Measurements from ENCODE around the gene RNF208. TPM values are rescaled to one million over a fixed set of nuclear protein-coding genes. Genes with fewer than 3 reads are reported as not detected.
A peak's percentile ranks its signal among the peaks of the same experiment; 100 is the strongest.

The RNF208 gene
- total RNA-seq, 4 donors from 2014 or later: 2.8 to 7.5 (median 5.2) TPM

DNA sequence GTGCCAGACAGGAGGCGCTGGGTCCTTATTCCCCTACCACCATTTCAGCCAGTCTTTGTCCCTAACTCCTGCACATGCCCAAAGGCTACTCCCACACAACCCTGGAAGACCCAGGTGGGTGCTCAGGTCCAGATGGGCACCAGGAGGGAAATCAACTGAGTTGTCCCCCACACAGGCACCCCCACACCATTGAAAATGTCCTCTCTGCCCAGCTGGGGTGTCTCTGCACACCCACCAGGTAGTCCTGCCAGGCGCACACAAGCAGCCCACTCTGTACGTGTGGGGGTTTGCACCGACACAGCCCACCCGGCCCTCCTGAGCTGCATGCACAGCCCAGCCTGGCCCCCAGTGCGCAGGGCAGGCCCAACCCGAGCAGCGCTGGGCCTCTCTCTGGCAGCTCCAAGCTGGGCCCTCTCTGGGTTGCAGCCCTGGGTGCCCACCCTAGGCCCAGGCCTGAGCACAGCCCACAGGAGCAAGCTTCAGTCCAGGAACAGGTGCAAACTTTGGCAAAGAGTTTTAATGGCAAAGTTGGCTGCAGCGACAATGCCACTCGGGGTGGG is 2.2 kb downstream of the RNF208 start:
- H3K27me3 ChIP-seq: no peaks in the 10 kb centered on the region
- TF ChIP-seq POLR2AphosphoS5 (IDR thresholded peaks at IDR 0.05) (no peak), EP300 (IDR thresholded peaks at IDR 0.05) (no peak), CTCF (IDR thresholded peaks at IDR 0.05) (no peak), POLR2A (IDR thresholded peaks at IDR 0.05) (no peak)
- H3K36me3 ChIP-seq: peaks cover 4% of the 10 kb centered on the region
- WGBS: 94% methylated on average over 3 of the region's 10 CpGs
- H3K4me1 ChIP-seq: peaks cover 53% of the 10 kb centered on the region
- no peak overlapping the region for H3K4me3 ChIP-seq
- DNase-seq (ENCODE audit: low spot score in 2 of 2): no peak
- H3K27ac ChIP-seq: no peak overlapping the region
- no peaks in the 10 kb centered on the region for H3K9me3 ChIP-seq

DNA sequence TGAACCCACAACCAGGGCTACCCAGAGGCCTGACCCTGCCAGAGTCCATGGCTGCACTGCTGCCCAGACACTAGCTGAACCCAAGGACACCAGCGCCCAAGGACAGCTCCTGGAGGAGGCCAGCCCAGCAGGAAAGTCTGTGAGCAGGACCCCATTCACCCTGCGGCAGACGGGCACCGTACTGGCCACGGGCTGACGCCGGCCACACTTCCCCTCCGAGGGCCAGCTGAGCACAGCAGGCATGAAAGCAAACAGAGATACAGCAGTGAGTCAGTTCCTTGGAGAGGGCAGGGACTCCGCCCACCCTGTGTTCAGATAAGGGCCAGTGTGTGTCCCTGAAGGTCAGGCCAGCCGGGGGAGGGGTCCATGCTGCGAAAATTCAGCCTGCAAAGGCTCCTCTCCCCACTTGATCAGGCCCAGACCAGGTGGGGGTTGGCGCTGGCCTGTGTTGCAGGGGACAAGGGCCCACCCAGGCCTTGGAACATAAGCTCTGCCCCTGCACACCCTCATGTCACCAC is 3.2 kb downstream of the RNF208 start:
- WGBS: 93% methylated on average over 4 of the region's 12 CpGs
- Histone ChIP-seq H3K36me3 (peaks cover 10% of the 10 kb centered on the region), H3K27ac (peak overlapping the region; percentile 80), H3K27me3 (no peaks in the 10 kb centered on the region), H3K4me3 (peak overlapping the region; percentile 40), H3K4me1 (peaks cover 43% of the 10 kb centered on the region), H3K9me3 (no peaks in the 10 kb centered on the region)
- DNase-seq (ENCODE audit: low spot score in 2 of 2): no peak
- TF ChIP-seq CTCF (IDR thresholded peaks at IDR 0.05) (no peak), POLR2A (IDR thresholded peaks at IDR 0.05) (no peak)

- H3K27ac ChIP-seq: peak overlapping the region; percentile 80
- 81% methylated on average over 17 of the region's 30 CpGs for WGBS
- peak overlapping the region; percentile 40 for H3K4me3 ChIP-seq
- H3K36me3 ChIP-seq: peaks cover 10% of the 10 kb centered on the region
- H3K4me1 ChIP-seq: peaks cover 42% of the 10 kb centered on the region
- no peaks in the 10 kb centered on the region for H3K9me3 ChIP-seq
- H3K27me3 ChIP-seq: no peaks in the 10 kb centered on the region
- no peak for DNase-seq (ENCODE audit: low spot score in 2 of 2)
- TF ChIP-seq POLR2A (IDR thresholded peaks at IDR 0.05): no peak
- no peak for TF ChIP-seq EP300 (IDR thresholded peaks at IDR 0.05)
- no peak for TF ChIP-seq CTCF (IDR thresholded peaks at IDR 0.05)
- no peak for TF ChIP-seq POLR2AphosphoS5 (IDR thresholded peaks at IDR 0.05)
Measured at GRCh38 chr9:137218212-137218753, 3.8 kb downstream of the RNF208 start.

DNA sequence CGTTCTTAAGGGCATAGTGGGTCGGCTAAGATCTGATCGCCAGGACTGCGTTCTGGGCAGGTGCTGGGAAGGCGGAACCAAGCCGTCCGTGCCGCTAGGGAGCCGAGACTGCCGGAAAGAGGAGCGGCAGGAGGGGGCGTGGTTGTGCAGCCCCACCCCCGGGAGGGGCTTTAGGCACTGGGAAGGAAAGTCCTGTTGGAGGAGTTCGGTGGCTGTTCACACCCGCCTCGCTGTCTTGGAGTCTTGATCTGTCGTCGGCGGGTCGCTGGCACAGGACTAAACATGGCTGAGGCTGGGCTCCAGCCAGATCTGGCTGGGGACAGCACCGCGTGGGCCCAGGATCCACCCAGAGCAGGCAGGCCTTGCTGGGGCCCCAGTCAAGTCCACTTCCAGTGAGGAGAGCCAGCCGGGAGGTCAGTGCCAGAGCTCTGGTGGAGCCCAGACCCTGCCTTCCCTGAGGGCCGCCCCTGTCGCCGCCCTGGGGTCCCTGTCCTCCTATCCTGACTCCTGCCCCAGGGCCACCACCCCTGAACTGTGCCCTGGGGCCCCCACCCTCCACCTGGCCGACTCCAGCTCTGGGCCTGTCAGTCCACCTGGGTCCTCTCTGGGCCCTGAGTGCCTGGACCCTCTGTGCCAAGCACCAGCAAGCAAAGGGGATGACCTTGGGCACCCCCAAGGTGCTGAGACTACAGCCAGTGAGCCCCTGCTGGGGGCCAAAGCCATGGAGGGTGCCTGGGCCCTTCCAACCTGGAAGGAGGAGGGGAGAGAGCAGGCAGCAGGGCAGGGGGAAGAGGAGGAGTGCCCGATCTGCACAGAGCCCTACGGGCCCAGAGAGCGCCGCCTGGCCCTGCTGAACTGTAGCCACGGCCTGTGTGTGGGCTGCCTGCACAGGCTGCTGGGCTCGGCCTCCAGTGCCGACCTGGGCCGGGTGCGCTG is 4.5 kb downstream of the RNF208 start:
- H3K4me1 ChIP-seq: peaks cover 36% of the 10 kb centered on the region
- H3K4me3 ChIP-seq: peak overlapping the region; percentile 40
- peak in 1 of 2 donors; percentile 88 for DNase-seq (ENCODE audit: low spot score in 2 of 2)
- peak overlapping the region; percentile 80 for H3K27ac ChIP-seq
- no peaks in the 10 kb centered on the region for H3K9me3 ChIP-seq
- no peaks in the 10 kb centered on the region for H3K27me3 ChIP-seq
- WGBS: 0% methylated on average over 7 of the region's 36 CpGs
- TF ChIP-seq POLR2A (IDR thresholded peaks at IDR 0.05): no peak
- TF ChIP-seq POLR2AphosphoS5 (IDR thresholded peaks at IDR 0.05): no peak
- TF ChIP-seq EP300 (IDR thresholded peaks at IDR 0.05): no peak
- no peak for TF ChIP-seq CTCF (IDR thresholded peaks at IDR 0.05)
- H3K36me3 ChIP-seq: peaks cover 10% of the 10 kb centered on the region
